H9 (cell line): ENCODE results near the gene NHSL1. TPM values are rescaled to one million over a fixed set of nuclear protein-coding genes. Genes with fewer than 3 reads are reported as not detected.

Experiments
- DNase-seq: peaks from one replicate; pipeline ENCODE4 v3.0.0-alpha.2; 2017
- H2AFZ ChIP-seq: one replicate; pipeline ENCODE4 v1.6.1; 2013; ENCODE audit warnings: mild to moderate bottlenecking, low read length, control low read depth, moderate library complexity
- H2AK5ac ChIP-seq: 2 replicates; pipeline ENCODE4 v1.6.1; 2013; ENCODE audit warnings: low read length, control low read depth, mixed read lengths; ENCODE audit not compliant: insufficient read length
- H2BK120ac ChIP-seq: one replicate; pipeline ENCODE4 v1.6.1; 2013; ENCODE audit warnings: low read depth, mild to moderate bottlenecking, low read length, control low read depth, inconsistent platforms; ENCODE audit not compliant: poor library complexity, severe bottlenecking
- H2BK12ac ChIP-seq: 2 replicates; pipeline ENCODE4 v1.6.1; 2013; ENCODE audit warnings: low read length, control low read depth, mixed read lengths, low read depth; ENCODE audit not compliant: insufficient read length
- H2BK15ac ChIP-seq: 2 replicates; pipeline ENCODE4 v1.6.1; 2013; ENCODE audit warnings: low read depth, low read length, control low read depth
- H2BK20ac ChIP-seq: one replicate; pipeline ENCODE4 v1.6.1; 2013; ENCODE audit warnings: low read depth, mild to moderate bottlenecking, low read length, control low read depth, inconsistent platforms; ENCODE audit not compliant: poor library complexity, severe bottlenecking
- H2BK5ac ChIP-seq: 2 replicates; pipeline ENCODE4 v1.6.1; 2013; ENCODE audit warnings: low read length, control low read depth, mixed read lengths; ENCODE audit not compliant: insufficient read length
- H3K14ac ChIP-seq: 2 replicates; pipeline ENCODE4 v1.6.1; 2013; ENCODE audit warnings: low read length, control low read depth; ENCODE audit not compliant: insufficient read depth
- H3K18ac ChIP-seq: 2 replicates; pipeline ENCODE4 v1.6.1; 2013; ENCODE audit warnings: low read depth, mild to moderate bottlenecking, mixed read lengths, low read length, control low read depth; ENCODE audit not compliant: insufficient read length
- H3K23ac ChIP-seq: 2 replicates; pipeline ENCODE4 v1.6.1; 2013; ENCODE audit warnings: low read length, control low read depth, mixed read lengths, low read depth; ENCODE audit not compliant: insufficient read length
- H3K23me2 ChIP-seq: 2 replicates; pipeline ENCODE4 v1.6.1; 2013; ENCODE audit warnings: low read depth, mild to moderate bottlenecking, mixed read lengths, low read length, control low read depth; ENCODE audit not compliant: insufficient read length, poor library complexity, severe bottlenecking
- H3K27ac ChIP-seq: 2 replicates; pipeline ENCODE4 v1.5.1; 2013; ENCODE audit warnings: low read length, control low read depth, mixed read lengths, low read depth; ENCODE audit not compliant: insufficient read length
- H3K27me3 ChIP-seq: 2 replicates; pipeline ENCODE4 v1.6.1; 2013; ENCODE audit warnings: low read length, control low read depth, inconsistent platforms; ENCODE audit not compliant: insufficient read depth
- H3K4ac ChIP-seq: 2 replicates; pipeline ENCODE4 v1.6.1; 2013; ENCODE audit warnings: low read depth, mild to moderate bottlenecking, control low read depth, inconsistent platforms, low read length, moderate library complexity
- H3K4me1 ChIP-seq: 2 replicates; pipeline ENCODE4 v1.6.1; 2013; ENCODE audit warnings: low read length, control low read depth, inconsistent platforms; ENCODE audit not compliant: insufficient read depth
- H3K4me2 ChIP-seq: 2 replicates; pipeline ENCODE4 v1.6.1; 2013; ENCODE audit warnings: low read length, control low read depth, mixed read lengths; ENCODE audit not compliant: insufficient read length, insufficient read depth
- H3K56ac ChIP-seq: 2 replicates; pipeline ENCODE4 v1.6.1; 2013; ENCODE audit warnings: low read depth, mild to moderate bottlenecking, mixed read lengths, low read length, control low read depth; ENCODE audit not compliant: insufficient read length
- H3K79me1 ChIP-seq: 2 replicates; pipeline ENCODE4 v1.6.1; 2013; ENCODE audit warnings: low read depth, mild to moderate bottlenecking, moderate library complexity, low read length, control low read depth, inconsistent platforms; ENCODE audit not compliant: insufficient read depth, poor library complexity, severe bottlenecking
- H3K79me2 ChIP-seq: 2 replicates; pipeline ENCODE4 v1.6.1; 2013; ENCODE audit warnings: low read length, control low read depth, inconsistent platforms; ENCODE audit not compliant: insufficient read depth
- H3K9ac ChIP-seq: 2 replicates; pipeline ENCODE4 v1.6.1; 2013; ENCODE audit warnings: low read length, control low read depth, mixed read lengths; ENCODE audit not compliant: insufficient read length; ENCODE audit errors: extremely low read depth
- H3K9me3 ChIP-seq: one replicate; pipeline ENCODE4 v1.6.1; 2013; ENCODE audit warnings: low read depth, low read length, inconsistent platforms; ENCODE audit not compliant: control insufficient read depth
- H3T11ph ChIP-seq: one replicate; pipeline ENCODE4 v1.6.1; 2013; ENCODE audit warnings: mild to moderate bottlenecking, low read length, control low read depth, inconsistent platforms
- H4K20me1 ChIP-seq: one replicate; pipeline ENCODE4 v1.6.1; 2013; ENCODE audit not compliant: control insufficient read depth, insufficient read length, insufficient read depth
- H4K5ac ChIP-seq: 2 replicates; pipeline ENCODE4 v1.6.1; 2013; ENCODE audit warnings: low read depth, mild to moderate bottlenecking, mixed read lengths, low read length, control low read depth; ENCODE audit not compliant: insufficient read length
- H4K8ac ChIP-seq: replicated peaks from 2 replicates; pipeline ENCODE4 v1.6.1; 2013; ENCODE audit warnings: low read length, control low read depth, mixed read lengths, low read depth; ENCODE audit not compliant: insufficient read length
- H4K91ac ChIP-seq: 2 replicates; pipeline ENCODE4 v1.6.1; 2013; ENCODE audit warnings: low read depth, mild to moderate bottlenecking, moderate library complexity, mixed read lengths, low read length, control low read depth; ENCODE audit not compliant: insufficient read length
- H3K27ac Mint-ChIP-seq, 3 experiments: 2 replicates in 2 of 3; 3 replicates in 1 of 3; pipeline ENCODE4 v1.8.0; 2020 to 2021; ENCODE audit warnings: mixed read lengths in 3 of 3, mild to moderate bottlenecking in 1 of 3, moderate library complexity in 1 of 3
- H3K27me3 Mint-ChIP-seq: 2 replicates; pipeline ENCODE4 v1.8.0; 2021; ENCODE audit warnings: low read depth, mild to moderate bottlenecking, moderate library complexity, mixed read lengths
- H3K36me3 Mint-ChIP-seq, 3 experiments: 2 replicates in 2 of 3; 3 replicates in 1 of 3; pipeline ENCODE4 v1.8.0; 2020 to 2021; ENCODE audit warnings: low read depth in 3 of 3, mixed read lengths in 3 of 3; ENCODE audit not compliant: insufficient read depth in 1 of 3
- H3K4me1 Mint-ChIP-seq, 2 experiments: 2 replicates each; pipeline ENCODE4 v1.8.0; 2020; ENCODE audit warnings: mixed read lengths in 2 of 2
- H3K4me3 Mint-ChIP-seq, 2 experiments: 2 replicates in 1 of 2; 3 replicates in 1 of 2; pipeline ENCODE4 v1.8.0; 2020 to 2021; ENCODE audit warnings: mild to moderate bottlenecking in 2 of 2, mixed read lengths in 2 of 2, moderate library complexity in 1 of 2
- H3K9me3 Mint-ChIP-seq, 2 experiments: 2 replicates in 1 of 2; 3 replicates in 1 of 2; pipeline ENCODE4 v1.8.0; 2020; ENCODE audit warnings: mild to moderate bottlenecking in 2 of 2, mixed read lengths in 2 of 2, moderate library complexity in 1 of 2
- WGBS: extraction: QIAGEN DNeasy Blood & Tissue Kit; methylation state at CpG from one replicate; pipeline ENCODE4 v1.1.7; 2013; ENCODE audit warnings: missing lambda C conversion rate, low lambda C conversion rate, mixed read lengths; ENCODE audit not compliant: insufficient read length; ENCODE audit errors: extremely low coverage; 5-methylcytosine and 5-hydroxymethylcytosine counted together
- total RNA-seq: library from RNA; stranded (reverse); gene quantifications from 2 replicates; pipeline ENCODE4 v1.2.1, GENCODE V29; 2021
- TF ChIP-seq, protein P1 (sequence below): fragments of 200-600 bp; sonication (generic); conservative IDR thresholded peaks from 3 replicates; pipeline ENCODE4 v1.8.0; 2021; ENCODE audit warnings: antibody characterized with exemption, mild to moderate bottlenecking

The NHSL1 gene
- total RNA-seq, 1 experiment from 2014 or later, result 28.7 TPM

DNA sequence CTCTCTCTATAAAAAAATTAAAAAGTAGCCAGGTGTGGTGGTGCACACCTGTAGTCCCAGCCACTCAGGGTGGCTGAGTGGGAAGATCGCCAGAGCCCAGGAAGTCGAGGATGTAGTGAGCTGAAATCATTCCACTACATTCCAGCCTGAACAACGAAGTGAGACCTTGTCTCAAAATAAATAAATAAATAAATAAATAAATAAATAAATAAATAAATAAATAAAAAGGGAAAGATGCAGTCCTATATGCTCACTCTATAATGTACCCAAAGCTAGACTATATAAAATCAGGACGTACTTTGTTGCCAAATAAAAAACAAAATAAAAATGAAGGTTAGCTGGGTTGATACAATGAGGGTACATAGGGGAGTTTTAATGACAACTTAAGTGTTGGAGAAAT, 26.1 kb upstream of the NHSL1 start:
- no peak overlapping the region for H2BK20ac ChIP-seq
- H3K4me2 ChIP-seq, result no peak overlapping the region
- H4K91ac ChIP-seq, result no peak overlapping the region
- H3K79me1 ChIP-seq, result no peaks in the 10 kb centered on the region
- H3K4ac ChIP-seq, result no peak overlapping the region
- Mint-ChIP-seq H3K4me3 (no peak overlapping the region), H3K9me3 (no peaks in the 10 kb centered on the region; a peak in 1 of 5 replicates), H3K36me3 (peaks cover 0 to 3% (median under 1%) of the 10 kb centered on the region in 3 experiments; a peak in 4 of 7 replicates), H3K4me1 (peaks cover 60 to 70% of the 10 kb centered on the region in 2 experiments), H3K27ac (peak overlapping the region in 2 of 3 experiments; percentile 26 to 28; a peak in 3 of 7 replicates), H3K27me3 (no peaks in the 10 kb centered on the region)
- no peak overlapping the region for H2BK5ac ChIP-seq
- H2BK15ac ChIP-seq, result no peak overlapping the region
- H3T11ph ChIP-seq, result no peak overlapping the region
- no peaks in the 10 kb centered on the region for H3K79me2 ChIP-seq
- no peaks in the 10 kb centered on the region for H3K9me3 ChIP-seq
- no peaks in the 10 kb centered on the region for H3K27me3 ChIP-seq
- no peaks in the 10 kb centered on the region; the same call in 1 of the 2 replicates for H3K4me1 ChIP-seq
- no peak overlapping the region for H4K8ac ChIP-seq
- DNase-seq, result no peak
- no peaks in the 10 kb centered on the region for H3K23me2 ChIP-seq
- H4K20me1 ChIP-seq, result no peaks in the 10 kb centered on the region
- no peak overlapping the region for H2BK12ac ChIP-seq
- no peak overlapping the region for H3K27ac ChIP-seq
- H3K9ac ChIP-seq, result no peak overlapping the region
- no peak overlapping the region for H3K14ac ChIP-seq
- H3K23ac ChIP-seq, result no peak overlapping the region
- H2AFZ ChIP-seq, result no peak overlapping the region
- H3K56ac ChIP-seq, result no peak overlapping the region
- no peak overlapping the region for H4K5ac ChIP-seq
- H2AK5ac ChIP-seq, result no peak overlapping the region
- H2BK120ac ChIP-seq, result no peak overlapping the region
- H3K18ac ChIP-seq, result no peak overlapping the region
- TF ChIP-seq, protein P1, sequence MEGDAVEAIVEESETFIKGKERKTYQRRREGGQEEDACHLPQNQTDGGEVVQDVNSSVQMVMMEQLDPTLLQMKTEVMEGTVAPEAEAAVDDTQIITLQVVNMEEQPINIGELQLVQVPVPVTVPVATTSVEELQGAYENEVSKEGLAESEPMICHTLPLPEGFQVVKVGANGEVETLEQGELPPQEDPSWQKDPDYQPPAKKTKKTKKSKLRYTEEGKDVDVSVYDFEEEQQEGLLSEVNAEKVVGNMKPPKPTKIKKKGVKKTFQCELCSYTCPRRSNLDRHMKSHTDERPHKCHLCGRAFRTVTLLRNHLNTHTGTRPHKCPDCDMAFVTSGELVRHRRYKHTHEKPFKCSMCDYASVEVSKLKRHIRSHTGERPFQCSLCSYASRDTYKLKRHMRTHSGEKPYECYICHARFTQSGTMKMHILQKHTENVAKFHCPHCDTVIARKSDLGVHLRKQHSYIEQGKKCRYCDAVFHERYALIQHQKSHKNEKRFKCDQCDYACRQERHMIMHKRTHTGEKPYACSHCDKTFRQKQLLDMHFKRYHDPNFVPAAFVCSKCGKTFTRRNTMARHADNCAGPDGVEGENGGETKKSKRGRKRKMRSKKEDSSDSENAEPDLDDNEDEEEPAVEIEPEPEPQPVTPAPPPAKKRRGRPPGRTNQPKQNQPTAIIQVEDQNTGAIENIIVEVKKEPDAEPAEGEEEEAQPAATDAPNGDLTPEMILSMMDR, result no peak
- no CpG with 5 or more reads among the region's 4 CpGs for WGBS
